Neural cell (in vitro differentiated cells): ENCODE results near the gene HYAL1. TPM values are rescaled to one million over a fixed set of nuclear protein-coding genes. Genes with fewer than 3 reads are reported as not detected.

Source experiments
- H2AFZ ChIP-seq: fragments of 200-600, 300-800 bp; sonication (generic), shearing (Covaris generic); 2 replicates; pipeline ENCODE4 v1.6.0; 2014; ENCODE audit warnings: low read depth, mild to moderate bottlenecking, antibody characterized with exemption, low read length, moderate library complexity
- H3F3A ChIP-seq: fragments of 200-600 bp; shearing (Covaris generic); 2 replicates; pipeline ENCODE4 v1.6.1; 2016; ENCODE audit warnings: mild to moderate bottlenecking, moderate library complexity, mixed read lengths, antibody characterized with exemption, low read length; ENCODE audit not compliant: insufficient read depth, poor library complexity, severe bottlenecking
- H3K27ac ChIP-seq: fragments of 200-600, 300-800 bp; sonication (generic), shearing (Covaris generic); 2 replicates; pipeline ENCODE4 v1.5.1; 2014; ENCODE audit warnings: mild to moderate bottlenecking, low read length, moderate library complexity
- H3K27me3 ChIP-seq: fragments of 300-800, 200-600 bp; sonication (generic), shearing (Covaris generic); 2 replicates; pipeline ENCODE4 v1.6.0; 2014; ENCODE audit warnings: mild to moderate bottlenecking, low read depth, low read length, moderate library complexity; ENCODE audit not compliant: insufficient read depth
- H3K36me3 ChIP-seq: fragments of 300-800, 200-600 bp; sonication (generic), shearing (Covaris generic); 2 replicates; pipeline ENCODE4 v1.5.1; 2014; ENCODE audit warnings: mild to moderate bottlenecking, antibody characterized with exemption, low read length, moderate library complexity; ENCODE audit not compliant: insufficient read depth
- H3K4me2 ChIP-seq: fragments of 300-800, 200-600 bp; sonication (generic), shearing (Covaris generic); 2 replicates; pipeline ENCODE4 v1.6.0; 2014; ENCODE audit warnings: mild to moderate bottlenecking, low read length
- H3K4me3 ChIP-seq: fragments of 300-800, 200-600 bp; sonication (generic), shearing (Covaris generic); 2 replicates; pipeline ENCODE4 v1.5.1; 2014; ENCODE audit warnings: mild to moderate bottlenecking, low read length, moderate library complexity
- H3K79me2 ChIP-seq: fragments of 200-600 bp; shearing (Covaris generic); replicated peaks from 2 replicates; pipeline ENCODE4 v1.6.0; 2014; ENCODE audit warnings: mild to moderate bottlenecking, low read length, moderate library complexity; ENCODE audit not compliant: insufficient read depth
- H3K9ac ChIP-seq: fragments of 300-800, 200-600 bp; sonication (generic), shearing (Covaris generic); 2 replicates; pipeline ENCODE4 v1.6.1; 2016; ENCODE audit warnings: mild to moderate bottlenecking, low read length, mixed read lengths
- H3K9me2 ChIP-seq: fragments of 200-600 bp; shearing (Covaris generic); 2 replicates; pipeline ENCODE4 v1.6.1; 2016; ENCODE audit warnings: mild to moderate bottlenecking, low read length, mixed read lengths; ENCODE audit not compliant: insufficient read depth
- H3K9me3 ChIP-seq: fragments of 200-600, 300-800 bp; sonication (generic), shearing (Covaris generic); 2 replicates; pipeline ENCODE4 v1.6.1; 2016; ENCODE audit warnings: mild to moderate bottlenecking, mixed run types, low read length, moderate library complexity, mixed read lengths
- H4K20me1 ChIP-seq: fragments of 200-600 bp; shearing (Covaris generic); 2 replicates; pipeline ENCODE4 v1.6.1; 2016; ENCODE audit warnings: mild to moderate bottlenecking, mixed run types; ENCODE audit not compliant: insufficient read depth
- EP300 ChIP-seq: fragments of 450-650 bp; conservative IDR thresholded peaks from 2 replicates; pipeline ENCODE4 v1.6.1; 2014; ENCODE audit warnings: antibody characterized with exemption, mild to moderate bottlenecking, moderate library complexity; ENCODE audit not compliant: poor library complexity, severe bottlenecking
- EZH2 ChIP-seq: fragments of 200-600, 300-800 bp; shearing (Covaris generic), sonication (generic); IDR thresholded peaks from 2 replicates; pipeline ENCODE4 v1.6.1; 2014; ENCODE audit warnings: antibody characterized with exemption, low read length, borderline replicate concordance, mild to moderate bottlenecking; ENCODE audit not compliant: insufficient read depth, poor library complexity, severe bottlenecking
- MXI1 ChIP-seq: fragments of 450-650 bp; conservative IDR thresholded peaks from 2 replicates; pipeline ENCODE4 v1.6.1; 2014; ENCODE audit warnings: antibody characterized with exemption, mild to moderate bottlenecking; ENCODE audit not compliant: poor library complexity, severe bottlenecking
- POLR2AphosphoS5 ChIP-seq: IDR thresholded peaks from 2 replicates; pipeline ENCODE4 v1.6.1; 2012
- RAD21 ChIP-seq: fragments of 450-650 bp; conservative IDR thresholded peaks from 2 replicates; pipeline ENCODE4 v1.6.1; 2014; ENCODE audit warnings: antibody characterized with exemption, mild to moderate bottlenecking, moderate library complexity
- SMC3 ChIP-seq: fragments of 450-650 bp; conservative IDR thresholded peaks from 2 replicates; pipeline ENCODE4 v1.6.1; 2014; ENCODE audit warnings: antibody characterized with exemption, mild to moderate bottlenecking, moderate library complexity; ENCODE audit not compliant: poor library complexity
- TAF1 ChIP-seq: IDR thresholded peaks from 2 replicates; pipeline ENCODE4 v1.6.1; 2012; ENCODE audit warnings: low read depth
- polyA plus RNA-seq: library from polyadenylated mRNA; depleted of rRNA; stranded (reverse); fragments of >200 nt; gene quantifications from 2 replicates; pipeline ENCODE4 v1.2.3, GENCODE V29; 2014
- TF ChIP-seq, protein P1 (sequence below): fragments of 450-650 bp; IDR thresholded peaks from 2 replicates; pipeline ENCODE4 v1.5.1; 2014; ENCODE audit warnings: antibody characterized with exemption, mild to moderate bottlenecking, moderate library complexity; ENCODE audit not compliant: poor library complexity, severe bottlenecking
- TF ChIP-seq, protein P2 (sequence below): IDR thresholded peaks from 2 replicates; pipeline ENCODE4 v1.6.1; 2012; ENCODE audit warnings: borderline replicate concordance

Gene HYAL1
- polyA plus RNA-seq, 1 donor from 2014 or later: 2.2 TPM

DNA sequence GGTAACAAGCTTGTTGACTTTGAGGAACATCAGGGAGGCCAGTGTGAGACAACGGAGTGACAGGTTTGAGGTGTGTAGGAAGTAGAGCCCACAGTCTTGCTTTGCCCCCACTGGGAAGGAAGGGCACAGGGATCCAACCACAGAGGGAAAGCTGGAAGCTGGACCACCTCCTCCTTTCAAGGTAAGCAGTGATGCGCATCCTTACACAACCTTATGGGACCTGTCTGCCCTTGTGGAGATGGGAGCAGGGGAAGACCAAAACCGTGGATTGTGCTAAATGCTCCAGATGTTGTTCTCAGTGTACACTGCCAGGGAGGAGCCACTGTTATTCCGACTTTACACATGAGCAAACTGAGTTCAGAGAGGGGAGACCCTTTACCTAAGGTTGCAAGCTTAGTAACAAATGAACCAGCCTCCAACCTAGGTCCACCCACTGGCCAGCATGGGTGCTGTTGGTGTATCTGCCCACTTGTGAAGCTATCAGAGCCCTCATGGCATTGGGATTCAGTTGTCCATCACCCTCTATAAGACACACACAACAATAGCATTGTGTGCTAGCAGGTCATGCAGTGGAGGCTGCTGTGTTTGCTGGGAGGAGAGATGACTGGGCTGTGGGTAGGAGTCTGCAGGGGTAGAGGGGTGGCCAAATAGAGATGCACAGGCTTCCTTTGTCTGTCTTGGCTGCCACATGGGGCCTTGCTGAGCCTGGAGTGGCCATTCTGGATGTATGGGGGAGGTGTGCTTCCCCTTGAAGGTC is 25.1 kb downstream of the HYAL1 start:
- H2AFZ ChIP-seq: no peak overlapping the region
- H3K36me3 ChIP-seq: no peaks in the 10 kb centered on the region
- no peaks in the 10 kb centered on the region for H3K9me2 ChIP-seq
- peaks cover 23% of the 10 kb centered on the region for H3K27me3 ChIP-seq
- no peaks in the 10 kb centered on the region for H3K79me2 ChIP-seq
- no peaks in the 10 kb centered on the region for H3F3A ChIP-seq
- H3K9ac ChIP-seq: no peak overlapping the region
- TF ChIP-seq RAD21 (no peak), POLR2AphosphoS5 (no peak), TAF1 (no peak), MXI1 (no peak), EZH2 (no peak), EP300 (no peak)
- TF ChIP-seq, protein P1, sequence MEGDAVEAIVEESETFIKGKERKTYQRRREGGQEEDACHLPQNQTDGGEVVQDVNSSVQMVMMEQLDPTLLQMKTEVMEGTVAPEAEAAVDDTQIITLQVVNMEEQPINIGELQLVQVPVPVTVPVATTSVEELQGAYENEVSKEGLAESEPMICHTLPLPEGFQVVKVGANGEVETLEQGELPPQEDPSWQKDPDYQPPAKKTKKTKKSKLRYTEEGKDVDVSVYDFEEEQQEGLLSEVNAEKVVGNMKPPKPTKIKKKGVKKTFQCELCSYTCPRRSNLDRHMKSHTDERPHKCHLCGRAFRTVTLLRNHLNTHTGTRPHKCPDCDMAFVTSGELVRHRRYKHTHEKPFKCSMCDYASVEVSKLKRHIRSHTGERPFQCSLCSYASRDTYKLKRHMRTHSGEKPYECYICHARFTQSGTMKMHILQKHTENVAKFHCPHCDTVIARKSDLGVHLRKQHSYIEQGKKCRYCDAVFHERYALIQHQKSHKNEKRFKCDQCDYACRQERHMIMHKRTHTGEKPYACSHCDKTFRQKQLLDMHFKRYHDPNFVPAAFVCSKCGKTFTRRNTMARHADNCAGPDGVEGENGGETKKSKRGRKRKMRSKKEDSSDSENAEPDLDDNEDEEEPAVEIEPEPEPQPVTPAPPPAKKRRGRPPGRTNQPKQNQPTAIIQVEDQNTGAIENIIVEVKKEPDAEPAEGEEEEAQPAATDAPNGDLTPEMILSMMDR: no peak
- TF ChIP-seq, protein P2, sequence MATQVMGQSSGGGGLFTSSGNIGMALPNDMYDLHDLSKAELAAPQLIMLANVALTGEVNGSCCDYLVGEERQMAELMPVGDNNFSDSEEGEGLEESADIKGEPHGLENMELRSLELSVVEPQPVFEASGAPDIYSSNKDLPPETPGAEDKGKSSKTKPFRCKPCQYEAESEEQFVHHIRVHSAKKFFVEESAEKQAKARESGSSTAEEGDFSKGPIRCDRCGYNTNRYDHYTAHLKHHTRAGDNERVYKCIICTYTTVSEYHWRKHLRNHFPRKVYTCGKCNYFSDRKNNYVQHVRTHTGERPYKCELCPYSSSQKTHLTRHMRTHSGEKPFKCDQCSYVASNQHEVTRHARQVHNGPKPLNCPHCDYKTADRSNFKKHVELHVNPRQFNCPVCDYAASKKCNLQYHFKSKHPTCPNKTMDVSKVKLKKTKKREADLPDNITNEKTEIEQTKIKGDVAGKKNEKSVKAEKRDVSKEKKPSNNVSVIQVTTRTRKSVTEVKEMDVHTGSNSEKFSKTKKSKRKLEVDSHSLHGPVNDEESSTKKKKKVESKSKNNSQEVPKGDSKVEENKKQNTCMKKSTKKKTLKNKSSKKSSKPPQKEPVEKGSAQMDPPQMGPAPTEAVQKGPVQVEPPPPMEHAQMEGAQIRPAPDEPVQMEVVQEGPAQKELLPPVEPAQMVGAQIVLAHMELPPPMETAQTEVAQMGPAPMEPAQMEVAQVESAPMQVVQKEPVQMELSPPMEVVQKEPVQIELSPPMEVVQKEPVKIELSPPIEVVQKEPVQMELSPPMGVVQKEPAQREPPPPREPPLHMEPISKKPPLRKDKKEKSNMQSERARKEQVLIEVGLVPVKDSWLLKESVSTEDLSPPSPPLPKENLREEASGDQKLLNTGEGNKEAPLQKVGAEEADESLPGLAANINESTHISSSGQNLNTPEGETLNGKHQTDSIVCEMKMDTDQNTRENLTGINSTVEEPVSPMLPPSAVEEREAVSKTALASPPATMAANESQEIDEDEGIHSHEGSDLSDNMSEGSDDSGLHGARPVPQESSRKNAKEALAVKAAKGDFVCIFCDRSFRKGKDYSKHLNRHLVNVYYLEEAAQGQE: no peak
- no peaks in the 10 kb centered on the region for H4K20me1 ChIP-seq
- no peak overlapping the region for H3K4me2 ChIP-seq
- no peaks in the 10 kb centered on the region for H3K9me3 ChIP-seq
- H3K4me3 ChIP-seq: no peak overlapping the region
- H3K27ac ChIP-seq: no peak overlapping the region

DNA sequence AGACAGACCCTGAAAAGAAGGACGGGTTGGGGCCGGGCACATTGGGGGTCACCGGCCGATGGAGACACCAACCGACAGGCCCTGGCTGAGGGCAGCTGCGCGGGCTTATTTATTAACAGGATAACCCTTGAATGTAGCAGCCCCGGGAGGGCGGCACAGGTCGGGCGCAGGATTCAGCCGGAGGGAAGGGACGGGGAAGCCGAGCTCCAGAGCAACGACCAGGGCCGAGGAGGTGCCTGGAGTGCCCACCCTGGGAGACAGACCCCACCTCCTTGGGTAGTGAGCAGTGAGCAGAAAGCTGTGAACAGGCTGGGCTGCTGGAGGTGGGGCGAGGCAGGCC is 26.6 kb downstream of the HYAL1 start:
- H3K9ac ChIP-seq: no peak overlapping the region
- no peaks in the 10 kb centered on the region for H3K79me2 ChIP-seq
- no peak overlapping the region for H3K4me3 ChIP-seq
- H2AFZ ChIP-seq: no peak overlapping the region
- no peaks in the 10 kb centered on the region for H3F3A ChIP-seq
- no peaks in the 10 kb centered on the region for H3K36me3 ChIP-seq
- H4K20me1 ChIP-seq: no peaks in the 10 kb centered on the region
- H3K9me3 ChIP-seq: no peaks in the 10 kb centered on the region
- peaks cover 23% of the 10 kb centered on the region for H3K27me3 ChIP-seq
- H3K9me2 ChIP-seq: no peaks in the 10 kb centered on the region
- H3K27ac ChIP-seq: no peak overlapping the region
- H3K4me2 ChIP-seq: no peak overlapping the region
- TF ChIP-seq SMC3: no peak
- TF ChIP-seq, protein P2: no peak
- TF ChIP-seq RAD21: no peak
- TF ChIP-seq, protein P1: no peak
- TF ChIP-seq POLR2AphosphoS5: no peak
- TF ChIP-seq EP300: no peak
- no peak for TF ChIP-seq TAF1
- TF ChIP-seq EZH2: no peak
- TF ChIP-seq MXI1: no peak
